ENCODE measurements around the gene TNIP3. TPM values are rescaled to one million over a fixed set of nuclear protein-coding genes. Genes with fewer than 3 reads are reported as not detected.

TNIP3 gene
- total and polyA plus RNA-seq, 2 donors (not counting 1 experiment from before 2014, with no cell fraction given), result not detected

GRCh38 chr4:121114756-121115155 is 49.4 kb downstream of the TNIP3 start:
- H3K4me1 Mint-ChIP-seq, result no peaks in the 10 kb centered on the region
- intact Hi-C loops (cut with micrococcal nuclease), result no loop called here

GRCh38 chr4:121112530-121112929 is 51.6 kb downstream of the TNIP3 start:
- H3K36me3 ChIP-seq (replicated peaks in 1 of 2; ENCODE audit: control extremely low read depth in 1 of 2, control insufficient read depth in 1 of 2, extremely low read depth in 1 of 2, insufficient read depth in 2 of 2, low read length in 1 of 2), result no peaks in the 10 kb centered on the region
- no peak for DNase-seq
- H3K27me3 ChIP-seq (replicated peaks in 1 of 4; ENCODE audit: control extremely low read depth in 1 of 4, control insufficient read depth in 3 of 4, insufficient read depth in 4 of 4, low read length in 3 of 4), result peaks cover 0 to 3% (median 1%) of the 10 kb centered on the region in 4 experiments
- H3K4me1 ChIP-seq (ENCODE audit: control insufficient read depth in 2 of 2, insufficient read depth in 2 of 2, low read length in 2 of 2), result no peaks in the 10 kb centered on the region
- no peak overlapping the region for H2AFZ ChIP-seq (ENCODE audit: insufficient read depth, low read depth, low read length, poor library complexity, severe bottlenecking)
- H3K4me1 Mint-ChIP-seq, result no peaks in the 10 kb centered on the region
- CTCF ChIA-PET, result no interaction called here
- H4K20me1 ChIP-seq (ENCODE audit: control insufficient read depth, insufficient read depth, low read length, poor library complexity, severe bottlenecking), result no peaks in the 10 kb centered on the region
- H3K4me3 Mint-ChIP-seq, result no peak overlapping the region
- no peak overlapping the region for H3K27ac ChIP-seq (ENCODE audit: low read length in 2 of 2)
- no peaks in the 10 kb centered on the region for H3K9me3 Mint-ChIP-seq (ENCODE audit: insufficient read depth)
- H3K27ac Mint-ChIP-seq, result no peak overlapping the region
- intact Hi-C loops (cut with micrococcal nuclease), result no loop called here
- H3K9me3 ChIP-seq (ENCODE audit: control extremely low read depth in 1 of 3, control insufficient read depth in 2 of 3, insufficient read depth in 1 of 3, low read length in 2 of 3), result no peaks in the 10 kb centered on the region
- H3K9ac ChIP-seq (ENCODE audit: low read length), result no peak overlapping the region
- H3K4me3 ChIP-seq (ENCODE audit: control extremely low read depth in 1 of 5, extremely low read depth in 1 of 5, insufficient read depth in 1 of 5, low read depth in 2 of 5, low read length in 4 of 5), result no peak overlapping the region
- peaks cover 7% of the 10 kb centered on the region for H3K27me3 Mint-ChIP-seq
- POLR2A ChIA-PET, result no interaction called here
- TF ChIP-seq CTCF (IDR thresholded peaks at IDR 0.05) (peak; percentile 54), EZH2 (IDR thresholded peaks at IDR 0.05; ENCODE audit: borderline replicate concordance, insufficient read depth, low read depth, low read length, poor library complexity, severe bottlenecking) (no peak)
- no peak overlapping the region for H3K4me2 ChIP-seq (replicated peaks; ENCODE audit: low read depth, low read length, poor library complexity, severe bottlenecking)
- no peaks in the 10 kb centered on the region for H3K79me2 ChIP-seq (ENCODE audit: control insufficient read depth, insufficient read depth, low read length)
- ATAC-seq (ENCODE audit: low read depth), result no peak

More at GRCh38 chr4:121114756-121115155, 49.4 kb downstream of the TNIP3 start:
- TF ChIP-seq EZH2 (IDR thresholded peaks at IDR 0.05; ENCODE audit: borderline replicate concordance, insufficient read depth, low read depth, low read length, poor library complexity, severe bottlenecking) (no peak), CTCF (IDR thresholded peaks at IDR 0.05) (no peak)
- Histone ChIP-seq H4K20me1 (ENCODE audit: control insufficient read depth, insufficient read depth, low read length, poor library complexity, severe bottlenecking) (no peaks in the 10 kb centered on the region), H3K79me2 (ENCODE audit: control insufficient read depth, insufficient read depth, low read length) (no peaks in the 10 kb centered on the region), H2AFZ (ENCODE audit: insufficient read depth, low read depth, low read length, poor library complexity, severe bottlenecking) (no peak overlapping the region), H3K4me2 (replicated peaks; ENCODE audit: low read depth, low read length, poor library complexity, severe bottlenecking) (no peak overlapping the region), H3K36me3 (replicated peaks in 1 of 2; ENCODE audit: control extremely low read depth in 1 of 2, control insufficient read depth in 1 of 2, extremely low read depth in 1 of 2, insufficient read depth in 2 of 2, low read length in 1 of 2) (no peaks in the 10 kb centered on the region), H3K27me3 (replicated peaks in 1 of 4; ENCODE audit: control extremely low read depth in 1 of 4, control insufficient read depth in 3 of 4, insufficient read depth in 4 of 4, low read length in 3 of 4) (no peaks in the 10 kb centered on the region), H3K9me3 (ENCODE audit: control extremely low read depth in 1 of 3, control insufficient read depth in 2 of 3, insufficient read depth in 1 of 3, low read length in 2 of 3) (no peaks in the 10 kb centered on the region), H3K27ac (ENCODE audit: low read length in 2 of 2) (no peak overlapping the region), H3K4me1 (ENCODE audit: control insufficient read depth in 2 of 2, insufficient read depth in 2 of 2, low read length in 2 of 2) (no peaks in the 10 kb centered on the region), H3K9ac (ENCODE audit: low read length) (no peak overlapping the region), H3K4me3 (ENCODE audit: control extremely low read depth in 1 of 5, extremely low read depth in 1 of 5, insufficient read depth in 1 of 5, low read depth in 2 of 5, low read length in 4 of 5) (no peak overlapping the region)
- no peaks in the 10 kb centered on the region for H3K9me3 Mint-ChIP-seq (ENCODE audit: insufficient read depth)
- WGBS (ENCODE audit: insufficient coverage), result no CpG with 5 or more reads among the region's 1 CpG
- DNase-seq (no peak), ATAC-seq (ENCODE audit: low read depth) (no peak)
- H3K27me3 Mint-ChIP-seq, result no peaks in the 10 kb centered on the region
- no peak overlapping the region for H3K4me3 Mint-ChIP-seq
- no peak overlapping the region for H3K27ac Mint-ChIP-seq
- ChIA-PET POLR2A (no interaction called here), CTCF (no interaction called here)
